Stimulated activated CD4-positive, alpha-beta T cell treated with anti-CD3 and anti-CD28 coated beads, TNF-alpha, amount 100 ng/mL, for 48 hours (primary cell): ENCODE results near the gene HMCN2.

Source experiments
- DNase-seq, 3 donors: peaks; one replicate each; pipeline ENCODE4 v3.0.0-alpha.2; 2020; ENCODE audit warnings: low read depth in 3 of 3

HMCN2 gene

GRCh38 chr9:130306823-130307666 lies 41.5 kb downstream of the HMCN2 start:
- DNase-seq, result no peak

GRCh38 chr9:130307667-130307943 lies 42.0 kb downstream of the HMCN2 start:
- DNase-seq, result no peak

GRCh38 chr9:130308081-130308571 lies 42.6 kb downstream of the HMCN2 start:
- DNase-seq, result no peak

GRCh38 chr9:130309689-130310455 lies 44.3 kb downstream of the HMCN2 start:
- DNase-seq, result no peak

DNA sequence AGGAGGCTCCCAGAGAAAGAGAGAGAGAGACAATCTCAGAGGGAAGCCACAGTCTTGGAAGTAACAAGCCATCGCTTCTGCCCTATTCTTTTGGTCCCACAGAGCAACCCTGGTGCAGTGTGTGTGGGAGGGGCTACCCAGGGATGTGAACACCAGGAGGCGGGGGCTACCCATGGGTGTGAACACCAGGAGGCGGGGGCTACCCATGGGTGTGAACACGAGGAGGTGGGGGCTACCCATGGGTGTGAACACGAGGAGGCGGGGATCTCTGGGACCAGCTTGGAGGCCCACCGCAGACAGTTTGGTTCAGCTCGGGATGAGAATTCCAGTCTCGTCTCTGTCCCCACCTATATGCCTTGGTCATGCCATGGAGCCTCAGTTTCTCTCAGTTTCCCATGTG lies 44.9 kb downstream of the HMCN2 start:
- no peak for DNase-seq

DNA sequence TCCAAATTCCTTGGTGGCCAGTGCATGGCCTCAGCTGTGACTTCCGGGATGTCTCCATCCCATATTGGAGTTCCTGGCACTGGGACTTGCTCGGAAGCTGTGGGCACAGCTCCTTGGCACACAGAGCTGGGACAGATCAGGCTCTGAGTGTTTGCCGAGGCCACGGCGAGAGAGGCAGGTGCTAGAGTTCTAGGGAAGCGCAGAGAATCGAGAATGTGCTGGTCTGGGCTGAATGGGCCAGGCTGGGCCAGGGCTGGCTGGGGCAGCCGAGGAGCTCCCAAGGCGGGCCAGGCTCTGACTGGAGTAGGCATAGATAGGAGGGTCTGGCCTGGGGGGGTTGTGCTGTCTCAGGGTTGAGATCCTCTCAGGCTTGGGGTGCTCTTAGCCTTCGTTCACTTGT lies 45.4 kb downstream of the HMCN2 start:
- no peak for DNase-seq

DNA sequence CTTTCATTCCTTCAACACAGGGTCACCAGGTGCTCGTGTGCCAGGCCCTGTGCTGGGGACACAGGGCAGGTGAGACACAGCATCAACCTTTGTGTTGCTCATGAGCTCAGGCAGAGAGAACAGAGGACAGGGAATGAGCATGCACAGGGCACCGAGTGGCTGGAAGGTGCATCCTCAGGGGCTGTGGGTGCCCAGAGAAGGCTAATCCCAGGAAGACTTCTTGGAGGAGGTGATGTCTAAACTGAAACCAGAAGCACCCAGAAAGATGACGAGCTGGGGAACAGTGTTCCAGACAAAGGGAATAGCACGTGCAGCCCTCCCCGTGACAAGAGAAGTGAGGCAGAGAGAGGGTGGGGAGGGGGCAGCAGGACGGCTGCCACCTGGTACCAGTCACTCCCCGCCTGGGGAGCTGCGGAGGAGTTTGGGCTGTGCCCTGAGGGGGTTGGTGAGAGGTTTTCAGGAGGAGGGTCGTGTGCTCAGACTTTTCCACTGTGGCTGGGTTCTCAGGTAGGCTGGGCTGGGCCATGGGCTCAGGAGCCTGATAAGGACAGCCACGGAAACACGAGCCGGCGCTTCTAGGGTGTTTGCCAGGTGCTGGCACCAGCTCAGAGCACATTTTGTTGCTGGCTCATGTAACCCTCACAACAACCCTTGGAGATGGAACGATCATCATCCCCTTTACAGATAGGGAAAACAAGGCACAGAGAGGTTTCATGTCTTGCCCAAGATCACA lies 46.0 kb downstream of the HMCN2 start:
- DNase-seq, result no peak

- DNase-seq, result no peak
Observed at GRCh38 chr9:130313103-130313858, 47.7 kb downstream of the HMCN2 start.

GRCh38 chr9:130315446-130316226 lies 50.1 kb downstream of the HMCN2 start:
- DNase-seq, result no peak

DNA sequence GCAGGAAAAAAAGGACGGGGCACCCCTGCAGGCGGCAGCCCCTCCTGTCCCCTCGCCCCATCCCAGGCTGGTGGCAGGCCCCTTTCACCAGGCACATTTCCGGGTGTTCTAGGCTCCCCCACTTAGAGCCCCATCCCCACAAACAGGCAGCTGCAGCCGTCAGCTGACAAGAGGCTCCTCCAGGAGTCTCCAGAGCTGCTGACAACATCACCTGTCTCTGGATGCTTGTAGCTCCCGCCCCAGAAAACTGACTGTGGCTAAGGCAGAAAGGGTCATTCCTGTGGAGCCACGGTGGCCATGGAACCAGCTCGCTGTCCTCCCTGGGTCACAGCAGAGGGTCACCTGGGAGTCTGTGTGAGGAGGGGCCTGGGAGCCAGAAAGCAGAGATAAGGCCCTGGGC lies 50.9 kb downstream of the HMCN2 start:
- DNase-seq, result no peak

DNA sequence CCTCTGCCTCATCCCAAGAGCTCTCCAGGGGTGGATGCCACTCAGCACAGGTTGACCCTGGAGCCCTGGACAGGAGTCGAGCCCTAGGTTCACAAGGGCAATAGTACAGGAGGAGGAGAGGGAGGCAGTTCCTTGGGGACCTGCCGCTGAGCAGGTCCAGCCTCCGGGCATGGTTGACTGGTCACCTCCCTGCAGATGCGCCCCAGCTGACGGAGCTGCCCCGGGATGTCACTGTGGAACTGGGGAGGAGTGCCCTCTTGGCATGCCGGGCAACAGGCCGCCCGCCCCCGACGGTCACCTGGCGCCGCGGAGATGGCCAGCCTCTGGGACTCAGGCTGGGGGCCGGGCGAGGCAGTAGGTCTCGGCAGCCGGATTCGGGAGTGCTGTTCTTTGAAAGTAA lies 53.7 kb downstream of the HMCN2 start:
- DNase-seq, result no peak

- no peak for DNase-seq
Observed at GRCh38 chr9:130319944-130320712, 54.6 kb downstream of the HMCN2 start.

- no peak for DNase-seq
Observed at GRCh38 chr9:130320723-130321481, 55.3 kb downstream of the HMCN2 start.

- DNase-seq, result no peak
Observed at GRCh38 chr9:130321539-130321938, 56.0 kb downstream of the HMCN2 start.

DNA sequence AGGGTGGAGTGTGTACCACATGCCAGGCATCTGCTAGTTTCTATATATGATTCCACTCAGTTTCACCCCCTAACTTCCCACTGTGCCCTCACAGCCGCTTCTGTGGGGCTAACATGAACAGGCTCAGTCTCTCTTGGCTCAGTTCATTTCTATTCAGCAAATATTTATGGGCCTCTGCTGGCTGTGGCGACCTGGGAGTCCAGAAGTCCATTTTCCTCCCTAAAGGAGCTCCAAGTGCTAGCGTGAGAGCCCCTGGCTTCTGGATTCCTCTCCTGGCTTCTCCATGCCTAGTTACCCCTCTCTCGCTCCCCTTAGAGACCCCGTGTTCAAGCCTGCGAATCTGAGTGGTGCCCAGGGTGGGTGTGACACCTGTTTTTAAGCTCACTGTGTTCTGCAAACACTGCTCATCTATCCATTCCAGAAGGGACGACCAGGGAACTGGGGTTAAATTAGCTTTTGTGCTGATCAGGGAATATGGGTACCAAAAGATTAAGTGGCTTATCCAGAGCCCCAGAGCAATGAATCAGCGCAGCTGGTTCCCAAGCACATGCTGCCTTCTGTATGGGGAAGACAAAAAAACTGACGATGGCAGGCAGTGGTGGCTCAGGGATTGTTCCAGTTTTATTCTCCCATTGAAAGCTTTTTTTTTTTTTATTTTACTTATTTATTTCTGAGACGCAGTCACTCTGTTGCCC lies 57.6 kb downstream of the HMCN2 start:
- DNase-seq, result no peak

DNA sequence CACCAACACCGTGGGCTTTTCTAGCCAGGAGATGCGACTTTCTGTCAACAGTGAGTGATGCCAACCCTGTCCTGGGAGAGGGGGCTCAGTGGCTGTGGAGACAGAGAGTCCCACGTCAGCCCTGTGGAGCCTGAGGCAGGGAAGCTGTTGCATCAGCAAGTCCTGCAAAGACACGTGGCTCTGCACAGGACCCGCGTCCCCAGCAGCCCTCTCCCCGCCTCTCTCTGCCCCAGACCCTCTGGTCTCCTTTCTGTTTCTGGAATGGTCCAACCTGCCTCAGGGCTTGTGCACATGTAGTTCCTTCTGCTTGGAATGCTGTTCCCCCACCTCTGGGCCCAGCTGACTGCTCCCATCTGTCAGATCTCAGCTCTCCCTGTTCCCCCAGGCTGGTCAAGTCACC lies 60.4 kb downstream of the HMCN2 start:
- DNase-seq, result no peak

GRCh38 chr9:130327070-130327780 lies 61.7 kb downstream of the HMCN2 start:
- no peak for DNase-seq

DNA sequence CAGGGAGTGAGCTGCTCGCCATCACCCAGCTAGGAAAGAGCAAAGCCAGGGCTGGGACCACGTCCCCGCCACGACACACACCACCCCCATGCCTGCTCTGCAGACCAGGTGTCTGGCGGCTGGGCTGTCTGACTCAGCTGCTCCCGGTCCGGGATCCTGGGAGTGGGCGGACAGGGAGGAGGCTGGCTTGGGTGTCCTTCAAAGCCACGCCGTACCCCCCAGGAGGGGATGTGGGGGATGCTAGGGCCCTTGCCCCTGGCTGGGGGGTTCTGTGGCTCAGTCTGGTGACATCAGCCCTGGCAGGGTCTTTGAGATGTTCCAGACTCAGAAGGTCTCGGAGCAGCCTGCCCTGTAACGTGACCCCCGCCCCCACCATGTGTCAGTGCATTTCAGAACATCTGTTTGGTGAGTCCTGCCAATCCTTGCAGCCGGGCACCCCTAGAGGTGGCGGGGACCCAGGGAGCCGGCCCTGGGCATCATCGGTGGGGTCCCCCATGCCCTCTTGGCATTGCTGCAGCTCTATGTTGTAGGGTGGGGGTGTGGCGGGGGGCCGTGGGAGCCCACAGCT lies 62.3 kb downstream of the HMCN2 start:
- DNase-seq, result no peak
